A549 treated with CORT108297 at 1 μM for 4 hours (cell line): ENCODE data around the gene RNF220. TPM values are rescaled to one million over a fixed set of nuclear protein-coding genes. Genes with fewer than 3 reads are reported as not detected.

ENCODE experiments used
- total RNA-seq: library from RNA; stranded (reverse); fragments of 200-300 nt; extraction: Qiagen RNA extraction; gene quantifications from 5 replicates; pipeline ENCODE4 v1.2.3, GENCODE V29; 2022

RNF220 gene
- total RNA-seq = 50.7 to 65.7 TPM (median 60.5 TPM) in 5 replicates

DNA sequence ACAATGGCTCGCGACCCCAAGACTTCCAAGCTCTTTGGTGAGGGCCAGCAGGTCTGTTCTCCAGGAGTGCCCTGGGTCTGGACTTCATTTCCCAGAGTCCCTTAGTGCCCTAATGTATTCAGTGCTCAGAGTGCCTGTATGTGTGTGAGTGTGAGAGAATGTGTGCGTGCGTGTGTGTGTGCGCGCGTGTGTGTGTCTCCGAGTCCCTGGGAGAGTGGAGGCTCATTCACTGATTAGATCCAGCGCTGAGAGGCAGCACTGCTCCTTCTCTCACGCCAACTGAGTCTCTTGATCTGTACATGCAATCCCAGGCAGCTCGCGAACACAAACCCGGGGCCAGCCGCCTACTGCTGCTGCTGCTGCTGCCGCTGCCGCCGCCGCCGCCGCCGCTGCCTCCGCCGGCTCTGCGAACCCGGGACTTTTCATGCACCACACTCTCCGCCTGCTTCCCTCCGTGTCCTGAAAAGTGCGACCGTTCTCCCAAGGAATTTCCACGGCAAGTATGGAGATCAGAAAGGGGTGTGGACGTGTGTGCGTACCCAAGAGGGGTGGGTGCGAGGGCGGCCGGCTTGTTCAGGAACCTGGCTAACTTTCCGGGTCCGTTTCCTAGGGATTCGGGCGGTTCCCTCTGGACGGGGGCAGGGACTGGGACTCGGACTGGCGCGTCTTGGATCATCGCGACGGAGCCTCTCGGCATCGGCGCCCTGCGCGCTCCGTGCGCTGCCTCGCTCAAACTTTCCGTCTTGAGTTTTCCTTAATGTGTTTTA, at the start of gene RNF220:
Gene RNF220, plus strand, starts transcription at position 225 of the 767 bp plus-strand sequence.

DNA sequence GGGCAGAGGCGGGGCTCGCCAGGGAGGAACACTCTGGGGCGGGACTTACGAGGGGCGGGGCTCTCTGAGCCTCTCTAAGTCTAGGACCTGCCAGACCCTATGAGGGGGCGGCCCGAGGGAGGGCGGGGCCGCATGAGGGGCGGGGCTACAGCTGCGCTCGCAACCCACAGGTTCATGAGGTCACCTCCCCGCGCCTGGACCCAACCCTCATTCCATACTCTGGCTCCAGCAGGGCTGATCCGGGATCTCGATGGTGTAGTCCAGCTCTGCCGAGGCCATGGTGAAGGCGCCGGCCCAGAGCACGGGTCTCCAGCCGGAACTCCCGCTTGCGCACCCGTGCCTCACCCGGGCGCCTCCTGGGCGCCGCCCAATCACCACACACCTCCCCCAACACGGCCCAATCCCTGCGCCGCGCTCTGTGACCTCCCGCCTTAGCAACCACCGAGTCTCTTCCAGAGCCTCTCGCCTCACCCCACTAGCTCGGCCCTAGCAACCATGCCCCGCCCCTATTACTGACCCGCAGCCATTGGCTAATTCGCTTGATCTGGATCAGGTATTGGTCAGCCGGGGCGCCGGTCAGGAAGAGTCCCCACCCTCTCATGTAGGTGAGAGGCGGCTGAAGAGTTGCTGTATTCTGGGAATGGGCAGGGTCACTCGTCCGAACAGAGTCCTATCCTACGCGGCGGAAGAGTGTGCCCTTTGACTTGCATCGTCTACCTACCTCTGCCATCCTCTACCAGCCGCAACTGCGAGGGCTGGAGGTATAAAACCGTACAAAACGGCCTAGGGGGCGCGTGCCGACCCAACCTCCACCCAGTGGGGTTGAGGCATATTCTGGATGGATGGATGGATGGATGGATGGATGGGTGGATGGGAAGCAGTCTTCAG, 269.3 kb downstream of the RNF220 start, which contains the start of the genes ARMH1 and TMEM53:
Gene ARMH1, plus strand, starts transcription at position 602 of the 888 bp plus-strand sequence. CDS start 14,984 bp downstream, outside the sequence.
Gene TMEM53, minus strand, starts transcription at position 369 of the 888 bp plus-strand sequence. Its CDS starts 90 bp downstream, at position 279.

Other genes with a start within 250 kb of the RNF220 start
- gene DMAP1, start 191.8 kb upstream of the RNF220 start, total RNA-seq = 19.7 to 21.7 TPM (median 20.4 TPM) in 5 replicates
- 46.5 to 63.9 TPM (median 62.7 TPM) in 5 replicates for gene ERI3, start 50.0 kb upstream of the RNF220 start, total RNA-seq